Measurements from ENCODE around the gene UBASH3B.

DNA sequence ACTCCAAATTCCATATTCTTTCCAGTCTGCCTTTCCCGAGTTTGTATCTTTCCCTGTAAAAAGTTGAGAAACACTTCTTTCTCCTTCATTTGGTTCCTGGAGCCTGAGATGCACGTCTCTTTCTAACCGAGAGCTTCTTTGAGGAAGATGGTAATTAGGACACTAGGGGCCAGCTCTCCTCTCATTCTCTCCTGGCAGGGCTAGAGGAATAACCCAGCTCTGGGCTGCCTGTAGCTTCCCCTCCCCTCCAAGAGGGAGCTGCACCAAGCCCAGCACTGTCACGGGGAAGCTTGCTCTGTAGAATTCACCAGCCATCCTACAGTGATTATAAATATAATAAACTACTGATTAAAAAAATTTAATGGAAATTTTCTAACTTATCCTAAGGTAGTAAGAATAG lies 26.9 kb downstream of the UBASH3B start:
- TF ChIP-seq, protein P1, sequence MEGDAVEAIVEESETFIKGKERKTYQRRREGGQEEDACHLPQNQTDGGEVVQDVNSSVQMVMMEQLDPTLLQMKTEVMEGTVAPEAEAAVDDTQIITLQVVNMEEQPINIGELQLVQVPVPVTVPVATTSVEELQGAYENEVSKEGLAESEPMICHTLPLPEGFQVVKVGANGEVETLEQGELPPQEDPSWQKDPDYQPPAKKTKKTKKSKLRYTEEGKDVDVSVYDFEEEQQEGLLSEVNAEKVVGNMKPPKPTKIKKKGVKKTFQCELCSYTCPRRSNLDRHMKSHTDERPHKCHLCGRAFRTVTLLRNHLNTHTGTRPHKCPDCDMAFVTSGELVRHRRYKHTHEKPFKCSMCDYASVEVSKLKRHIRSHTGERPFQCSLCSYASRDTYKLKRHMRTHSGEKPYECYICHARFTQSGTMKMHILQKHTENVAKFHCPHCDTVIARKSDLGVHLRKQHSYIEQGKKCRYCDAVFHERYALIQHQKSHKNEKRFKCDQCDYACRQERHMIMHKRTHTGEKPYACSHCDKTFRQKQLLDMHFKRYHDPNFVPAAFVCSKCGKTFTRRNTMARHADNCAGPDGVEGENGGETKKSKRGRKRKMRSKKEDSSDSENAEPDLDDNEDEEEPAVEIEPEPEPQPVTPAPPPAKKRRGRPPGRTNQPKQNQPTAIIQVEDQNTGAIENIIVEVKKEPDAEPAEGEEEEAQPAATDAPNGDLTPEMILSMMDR (IDR thresholded peaks at IDR 0.05; ENCODE audit: poor library complexity): no peak
- TF ChIP-seq EZH2 (IDR thresholded peaks at IDR 0.05; ENCODE audit: borderline replicate concordance) (no peak), EZH2phosphoT487 (IDR thresholded peaks at IDR 0.05; ENCODE audit: low read depth, severe bottlenecking, unreplicated experiment) (no peak)
